Esophagus muscularis mucosa (tissue), 4 donors: ENCODE data around the gene PCNT.

ENCODE experiments used
- CTCF ChIP-seq, 3 experiments: fragments of 200-600 bp in 2 of 3; fragments of 450-650 bp in 1 of 3; sonication (generic) in 2 of 3; IDR thresholded peaks; one replicate each; pipeline ENCODE4 v1.5.1; 2017 to 2019; ENCODE audit warnings: antibody characterized with exemption in 3 of 3, mild to moderate bottlenecking in 2 of 3, moderate library complexity in 1 of 3
- EP300 ChIP-seq: sonication (generic); formaldehyde crosslinking; IDR thresholded peaks from one replicate; pipeline ENCODE4 v1.6.1; 2017; ENCODE audit warnings: antibody characterized with exemption
- POLR2A ChIP-seq: fragments of 450-650 bp; IDR thresholded peaks from one replicate; pipeline ENCODE4 v1.6.1; 2017; ENCODE audit warnings: antibody characterized with exemption, moderate library complexity, mild to moderate bottlenecking, low read depth
- POLR2AphosphoS5 ChIP-seq, 2 donors: sonication (generic); formaldehyde crosslinking; IDR thresholded peaks; one replicate each; pipeline ENCODE4 v1.6.1; 2017; ENCODE audit warnings: antibody characterized with exemption in 2 of 2

GRCh38 chr21:46454634-46455390 is 130.9 kb downstream of the PCNT start:
- TF ChIP-seq POLR2A (no peak), CTCF (IDR thresholded peaks at IDR 0.05) (no peak), EP300 (no peak), POLR2AphosphoS5 (IDR thresholded peaks at IDR 0.05) (no peak)
